ENCODE measurements around the gene NUP214.
"Not testable (repeated sequence)": the region's sequence is repeated elsewhere in the genome, so short reads cannot be mapped to it uniquely, and the experiment has no call there.

Gene NUP214

DNA sequence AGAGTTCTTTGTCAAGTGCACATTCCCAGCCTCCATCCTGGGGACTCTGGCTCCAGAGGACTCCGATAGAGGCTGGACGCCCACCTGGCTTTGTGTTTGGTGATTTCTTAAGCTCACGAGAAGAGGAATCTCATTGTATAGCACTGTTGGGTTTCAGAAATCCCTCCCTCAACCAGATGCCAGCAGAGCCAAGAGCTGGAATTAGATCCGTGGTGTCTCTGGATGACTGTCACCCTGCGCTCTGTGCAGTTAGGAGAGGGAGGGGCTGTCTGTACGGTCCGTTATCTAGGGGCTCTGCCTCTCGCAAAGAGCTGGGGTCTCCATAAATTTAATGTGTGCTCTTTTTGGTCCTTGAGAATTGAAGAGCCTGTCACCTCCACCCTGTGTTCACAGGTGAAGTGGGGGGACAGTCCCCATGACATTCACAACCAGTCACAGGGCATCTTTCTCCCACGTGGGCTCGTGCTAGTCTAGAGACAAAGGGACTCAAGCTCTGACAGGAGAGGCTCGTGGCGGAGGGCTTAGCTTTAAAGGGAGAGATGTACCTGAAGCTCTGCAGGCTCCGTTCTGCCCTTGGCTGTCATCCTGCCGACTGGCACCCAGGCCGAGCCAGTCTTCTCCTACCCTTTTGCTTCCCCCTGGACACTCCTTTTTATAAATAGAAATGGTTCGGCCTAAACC, 109.6 kb downstream of the NUP214 start:
- DNase-seq (ENCODE audit: low read depth), result no peak

DNA sequence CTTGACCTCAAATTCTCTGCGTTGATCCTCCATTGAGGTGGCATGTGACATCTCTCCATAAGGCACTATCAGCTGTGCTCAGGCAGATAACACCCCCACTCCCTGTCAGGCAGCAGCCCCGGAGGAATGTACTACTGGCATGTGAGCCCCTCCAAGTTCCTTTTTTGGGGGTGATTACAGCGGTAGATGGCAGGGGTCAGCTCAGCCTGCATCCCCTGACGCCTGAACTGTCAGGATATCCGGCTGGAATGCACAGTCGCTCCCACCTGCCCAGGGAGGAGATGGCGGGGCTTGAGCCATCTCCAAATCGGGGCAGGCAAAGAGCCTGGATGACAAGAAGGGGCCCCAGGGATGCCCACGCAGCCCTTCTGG, 110.1 kb downstream of the NUP214 start:
- no peak for DNase-seq (ENCODE audit: low read depth)

DNA sequence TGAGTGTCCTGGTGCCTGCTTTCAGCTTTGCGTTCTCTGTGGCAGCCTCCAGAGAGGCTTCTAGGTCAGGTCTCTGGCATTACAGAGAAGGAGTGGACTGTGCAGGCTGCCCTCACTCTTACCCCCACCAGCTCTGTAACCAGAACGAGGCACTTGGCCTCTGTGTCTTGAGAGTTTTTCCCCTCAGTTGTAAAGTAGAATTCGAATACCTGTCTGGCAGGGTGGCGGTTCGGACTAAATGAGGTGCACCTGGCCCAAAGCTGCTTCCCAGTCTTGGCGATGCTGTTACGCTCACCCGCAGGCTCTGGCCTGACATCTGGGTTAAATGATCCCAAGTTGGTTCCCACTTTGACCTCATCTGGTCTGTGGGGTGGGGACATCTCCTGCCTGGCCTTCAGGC, 110.8 kb downstream of the NUP214 start:
- DNase-seq (ENCODE audit: low read depth), result no peak

DNA sequence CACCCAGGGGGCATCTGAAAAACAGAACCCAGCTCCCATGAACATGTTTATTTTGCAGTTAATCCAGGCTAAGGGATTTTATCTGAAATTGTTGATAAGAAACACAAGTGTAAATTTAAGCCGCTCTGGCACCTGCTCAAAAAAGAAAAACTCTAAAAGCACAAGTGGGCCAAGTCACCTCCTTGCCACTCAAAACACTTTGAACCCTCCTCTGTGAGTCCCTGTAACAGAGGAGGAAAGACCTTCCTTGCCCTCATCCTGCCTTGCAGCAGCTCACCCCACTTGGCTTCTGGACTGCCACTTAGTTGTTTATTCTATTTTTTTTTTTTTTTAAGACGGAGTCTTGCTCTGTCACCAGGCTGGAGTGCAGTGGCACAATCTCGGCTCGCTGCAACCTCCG, 111.4 kb downstream of the NUP214 start:
- DNase-seq (ENCODE audit: low read depth), result no peak

DNA sequence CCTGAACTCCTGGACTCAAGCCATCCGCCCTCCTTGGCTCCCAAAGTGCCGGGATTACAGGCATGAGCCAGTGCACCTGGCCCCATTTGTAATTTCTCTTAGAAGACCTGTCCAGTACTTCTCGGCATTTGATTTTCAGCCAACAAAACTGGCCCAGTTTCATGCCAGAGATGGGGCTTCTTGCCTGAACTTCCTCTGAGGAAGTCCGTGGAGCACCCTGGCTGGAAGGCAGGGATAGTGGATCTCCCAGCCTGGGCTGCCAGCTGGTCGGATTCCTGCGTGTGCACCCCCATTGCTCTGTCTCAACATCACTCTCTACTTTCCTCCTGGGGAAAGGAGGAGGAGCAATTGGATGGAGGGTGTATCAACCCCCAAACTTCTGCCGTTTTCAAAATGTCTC, 111.9 kb downstream of the NUP214 start:
- no peak for DNase-seq (ENCODE audit: low read depth)

DNA sequence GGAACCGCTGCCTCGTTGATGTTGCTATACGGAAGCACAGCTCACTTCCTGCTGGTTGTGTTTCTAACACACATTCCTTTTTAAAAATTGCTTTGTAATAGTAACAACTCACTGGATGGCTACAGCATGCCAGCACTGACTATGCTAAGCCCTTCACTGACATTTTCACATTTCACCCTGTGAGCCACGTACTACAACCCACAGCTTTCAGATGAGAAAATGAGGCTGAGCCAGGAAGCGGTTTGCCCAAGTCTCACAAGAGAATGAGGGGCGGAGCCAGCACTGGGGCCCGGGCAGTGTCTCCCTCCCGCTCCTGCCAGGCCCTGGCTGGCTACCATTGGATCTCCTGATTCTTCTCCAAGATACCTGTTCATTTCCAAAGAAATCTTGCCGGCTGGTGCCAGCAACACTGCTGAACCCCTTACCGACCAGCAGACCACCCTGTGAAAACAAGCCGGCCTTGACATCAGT, 112.6 kb downstream of the NUP214 start:
- DNase-seq (ENCODE audit: low read depth), result peak; percentile 84

DNA sequence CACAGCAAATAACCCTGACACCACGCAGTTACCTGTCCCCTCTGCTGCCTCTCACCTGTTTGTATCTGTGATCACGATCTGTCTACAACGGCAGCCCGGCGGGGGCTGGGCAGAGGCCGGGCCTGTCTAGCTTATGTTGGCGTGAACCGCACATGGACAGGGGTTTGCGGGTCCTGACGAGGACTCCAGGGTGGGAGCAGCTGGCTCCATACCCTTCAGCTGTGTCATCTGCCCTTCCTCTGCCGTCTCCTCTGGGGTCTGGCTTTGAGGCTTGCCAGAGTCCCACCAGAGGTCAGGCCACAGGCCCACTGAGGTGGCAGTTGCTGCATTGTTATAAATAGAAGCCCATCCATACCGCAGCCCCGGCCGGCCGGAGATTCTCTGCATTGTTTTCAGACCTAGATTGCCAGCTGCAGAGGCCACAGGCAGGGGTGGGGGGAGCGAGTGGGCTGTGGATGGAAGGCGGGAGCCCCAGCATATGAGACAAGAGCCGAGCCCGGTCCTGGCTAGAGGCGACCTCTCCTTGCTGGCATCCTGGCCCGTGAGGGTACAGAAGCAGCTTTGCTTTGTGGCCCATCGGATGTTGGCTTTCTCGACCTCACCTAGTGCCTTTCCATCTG, 113.1 kb downstream of the NUP214 start:
- no peak for DNase-seq (ENCODE audit: low read depth)

DNA sequence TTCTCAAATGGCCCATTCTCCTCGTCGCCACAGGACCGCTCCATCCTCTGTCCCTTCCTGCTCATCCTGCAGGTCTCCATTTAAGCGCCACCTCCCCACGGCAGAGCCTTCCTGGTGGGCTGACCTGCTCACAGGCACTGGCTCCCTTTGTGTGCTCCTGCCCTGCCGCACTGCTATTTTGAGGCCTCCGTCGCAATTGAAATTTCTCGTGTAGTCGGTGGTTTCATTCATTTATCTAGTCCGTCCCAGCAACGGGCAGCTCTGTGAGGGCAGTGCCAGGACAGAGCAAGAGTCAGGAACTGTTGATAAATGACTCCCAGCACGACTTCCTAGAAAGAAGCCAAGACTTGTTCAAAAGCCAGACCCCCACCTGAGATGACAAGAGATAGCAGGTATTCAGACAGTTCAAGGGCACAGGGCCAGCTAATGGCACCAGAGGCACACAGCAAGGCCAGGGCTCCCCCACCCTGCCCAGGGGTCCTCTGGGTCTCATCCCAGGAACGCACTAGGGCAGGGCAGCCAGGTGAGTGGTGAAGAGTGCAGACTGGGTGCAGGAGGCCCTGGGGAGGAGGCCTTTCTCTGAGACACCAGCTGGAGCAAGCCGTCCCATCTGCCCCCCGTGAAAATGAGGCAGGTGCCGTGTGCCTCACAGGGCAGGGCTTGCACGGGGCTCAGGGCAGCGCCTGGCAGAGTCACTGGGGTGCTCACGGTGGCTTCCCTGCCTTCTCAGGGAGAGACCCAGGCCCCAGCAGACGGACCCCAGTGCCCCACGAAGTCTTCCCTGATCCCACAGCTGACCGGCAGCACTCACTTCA, 114.0 kb downstream of the NUP214 start:
- DNase-seq (ENCODE audit: low read depth), result no peak

DNA sequence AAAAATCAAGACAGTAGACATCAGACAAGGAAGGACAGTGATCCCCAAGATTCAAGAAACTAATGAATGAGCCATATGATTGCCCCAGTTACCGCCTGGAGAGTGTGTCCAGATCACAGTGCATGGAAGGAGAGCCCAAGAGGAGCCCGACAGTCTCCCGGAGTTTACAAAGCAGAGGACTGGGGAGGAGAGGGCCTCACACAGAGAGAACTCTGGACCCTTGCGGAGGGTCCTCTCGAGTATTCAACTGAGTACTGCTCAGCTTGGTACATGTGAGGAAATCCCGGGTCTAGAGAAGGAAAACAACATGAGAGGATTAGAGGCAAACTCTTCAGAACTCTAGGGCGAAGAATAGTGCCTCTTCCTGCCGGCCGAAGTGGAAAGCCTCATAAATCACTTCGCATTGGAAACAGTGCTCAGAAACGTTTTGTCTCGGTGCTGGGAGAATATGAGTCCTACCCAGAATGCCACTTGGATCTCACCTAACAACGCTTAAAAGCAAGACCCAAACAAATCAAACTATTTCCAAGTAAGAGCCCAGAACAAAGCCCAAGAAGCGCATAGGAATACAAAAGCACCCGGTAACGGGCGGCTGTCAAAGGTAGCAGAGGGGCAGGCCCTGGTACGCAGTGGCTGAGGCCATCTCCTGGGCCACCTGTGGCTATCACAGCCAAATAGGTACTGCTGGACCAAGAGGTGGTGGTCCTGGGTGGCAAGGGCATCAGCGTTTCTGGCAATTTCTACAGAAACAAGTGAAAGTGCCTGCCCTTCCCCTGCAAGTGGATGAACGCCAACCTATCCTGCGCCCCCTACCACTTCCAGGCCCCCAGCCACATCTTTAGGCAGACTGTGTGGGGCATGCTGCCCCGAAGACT, 114.9 kb downstream of the NUP214 start:
- DNase-seq (ENCODE audit: low read depth), result no peak

DNA sequence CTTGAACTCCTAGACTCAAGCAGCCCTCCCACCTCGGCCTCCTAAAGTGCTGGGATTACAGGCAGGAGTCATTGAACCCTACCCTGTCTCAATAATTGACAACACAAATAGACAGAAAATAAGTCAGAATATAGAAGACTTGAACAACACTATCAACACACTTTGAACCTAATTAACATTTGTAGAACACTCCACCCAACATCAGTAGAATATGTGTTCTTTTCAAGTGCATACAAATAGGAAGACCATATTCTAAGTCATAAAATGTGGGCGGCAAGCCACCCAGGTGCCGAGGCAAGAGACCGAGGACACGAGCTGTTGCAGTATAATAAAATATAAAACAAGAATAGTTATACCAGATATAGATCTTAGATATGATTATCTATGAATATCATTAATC, 118.9 kb downstream of the NUP214 start:
- DNase-seq (ENCODE audit: low read depth), result not testable (repeated sequence)

DNA sequence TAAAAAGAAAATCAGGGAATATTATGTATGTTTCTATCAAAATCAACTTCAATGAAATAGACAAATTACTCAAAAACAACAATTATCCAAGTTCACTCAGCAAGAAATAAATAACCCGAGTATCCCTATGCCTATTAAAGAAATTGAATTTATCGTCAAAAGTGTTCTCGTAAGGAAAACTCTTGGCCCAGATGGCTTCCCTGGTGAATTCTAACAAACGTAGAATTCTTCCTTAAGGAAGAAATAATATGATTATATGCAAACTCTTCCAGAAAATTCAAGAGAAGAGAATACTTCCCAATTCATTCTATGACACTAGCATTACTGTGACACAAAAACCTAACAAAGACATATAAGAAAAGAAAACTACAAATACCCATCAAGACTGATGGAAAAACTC, 121.2 kb downstream of the NUP214 start:
- DNase-seq (ENCODE audit: low read depth), result no peak

DNA sequence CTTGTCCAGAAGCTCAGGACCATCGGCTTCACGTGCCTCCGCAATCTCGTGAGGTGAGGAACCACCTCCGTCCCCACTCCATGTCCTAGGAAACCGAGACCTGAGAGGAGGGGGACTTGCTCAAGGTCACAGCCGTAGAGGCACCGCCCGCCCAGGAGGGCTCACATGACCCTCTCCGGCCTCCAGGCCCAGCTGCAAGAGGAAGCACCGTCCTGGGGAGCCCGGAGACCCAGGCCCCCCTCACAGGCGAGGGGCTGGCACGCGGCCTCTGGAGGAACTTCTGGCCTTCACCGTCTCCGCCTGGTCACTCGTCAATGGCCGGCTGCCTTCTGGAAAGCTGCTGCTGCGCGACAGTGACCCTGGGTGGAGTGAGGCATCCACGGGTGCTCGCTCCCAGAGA, 126.7 kb downstream of the NUP214 start:
- DNase-seq (ENCODE audit: low read depth), result no peak

DNA sequence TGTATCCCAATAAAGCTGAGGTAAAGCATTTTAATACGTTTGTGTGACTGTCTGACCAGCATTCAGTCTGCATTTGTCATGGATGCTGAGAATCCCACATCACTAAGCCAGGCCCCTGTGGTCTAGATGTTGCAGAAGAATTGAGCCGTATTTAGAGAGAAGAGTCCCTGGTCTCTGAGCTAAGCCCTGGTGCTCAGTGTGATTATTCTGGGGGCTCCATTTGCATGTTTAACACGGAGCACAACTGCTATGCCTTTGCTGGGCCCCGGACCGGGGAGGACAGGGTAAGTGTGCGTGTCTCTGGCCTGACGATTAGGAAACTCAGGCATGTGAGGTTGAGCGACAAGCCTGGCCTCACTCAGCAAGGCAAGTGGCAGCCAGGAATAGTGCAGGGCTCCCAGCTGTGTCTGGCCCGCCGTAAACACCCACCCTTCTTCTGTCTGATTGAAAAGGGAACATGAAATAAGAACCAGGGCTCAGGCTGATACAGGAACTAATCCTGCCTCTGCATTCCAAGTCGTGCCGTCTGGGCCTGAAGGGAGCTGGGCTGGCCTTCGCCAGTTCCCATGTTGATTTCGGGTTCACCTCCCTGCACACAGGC, 128.6 kb downstream of the NUP214 start:
- DNase-seq (ENCODE audit: low read depth), result no peak

DNA sequence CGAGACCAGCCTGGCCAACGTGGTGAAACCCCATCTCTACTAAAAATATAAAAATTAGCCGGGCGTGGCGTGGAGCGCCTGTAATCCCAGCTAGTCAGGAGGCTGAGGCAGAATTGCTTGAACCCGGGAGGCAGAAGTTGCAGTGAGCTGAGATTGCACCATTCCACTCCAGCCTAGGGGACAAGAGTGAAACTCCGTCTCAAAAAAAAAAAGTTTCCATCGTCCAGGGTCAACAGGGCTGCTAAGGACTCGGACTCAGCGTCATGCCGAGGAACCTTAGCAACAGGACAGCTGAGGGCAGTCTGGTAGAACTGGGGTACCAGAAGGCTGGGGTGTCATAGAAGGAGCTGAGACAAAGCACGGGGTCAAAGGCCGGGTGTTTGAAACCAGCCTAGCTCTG, 129.2 kb downstream of the NUP214 start:
- DNase-seq (ENCODE audit: low read depth), result no peak

DNA sequence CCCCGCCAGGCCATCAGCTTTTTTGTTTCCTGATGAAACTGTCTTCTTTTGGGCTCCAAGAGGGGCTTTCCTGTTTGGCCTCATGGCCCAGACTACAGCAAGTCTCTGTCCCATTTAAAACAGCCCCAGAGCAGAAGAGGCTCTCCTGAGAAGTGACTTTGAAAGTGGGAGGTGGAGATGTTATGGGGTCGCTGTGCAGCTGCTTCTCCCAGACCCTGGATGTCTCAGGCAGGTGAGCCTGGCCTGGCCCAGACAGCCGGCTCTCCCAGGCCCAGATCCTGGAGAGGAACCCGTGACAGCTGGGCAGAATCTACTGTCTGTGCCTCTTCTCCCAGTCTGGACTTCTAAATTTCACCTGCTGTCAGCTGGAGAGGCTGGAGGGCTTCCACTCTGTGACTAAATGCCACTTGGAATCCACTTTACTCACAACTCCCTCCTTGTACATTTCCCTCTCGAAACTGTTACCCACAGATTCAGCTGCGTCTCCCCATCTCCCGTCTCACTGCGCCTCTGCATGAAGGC, 130.4 kb downstream of the NUP214 start:
- DNase-seq (ENCODE audit: low read depth), result no peak

DNA sequence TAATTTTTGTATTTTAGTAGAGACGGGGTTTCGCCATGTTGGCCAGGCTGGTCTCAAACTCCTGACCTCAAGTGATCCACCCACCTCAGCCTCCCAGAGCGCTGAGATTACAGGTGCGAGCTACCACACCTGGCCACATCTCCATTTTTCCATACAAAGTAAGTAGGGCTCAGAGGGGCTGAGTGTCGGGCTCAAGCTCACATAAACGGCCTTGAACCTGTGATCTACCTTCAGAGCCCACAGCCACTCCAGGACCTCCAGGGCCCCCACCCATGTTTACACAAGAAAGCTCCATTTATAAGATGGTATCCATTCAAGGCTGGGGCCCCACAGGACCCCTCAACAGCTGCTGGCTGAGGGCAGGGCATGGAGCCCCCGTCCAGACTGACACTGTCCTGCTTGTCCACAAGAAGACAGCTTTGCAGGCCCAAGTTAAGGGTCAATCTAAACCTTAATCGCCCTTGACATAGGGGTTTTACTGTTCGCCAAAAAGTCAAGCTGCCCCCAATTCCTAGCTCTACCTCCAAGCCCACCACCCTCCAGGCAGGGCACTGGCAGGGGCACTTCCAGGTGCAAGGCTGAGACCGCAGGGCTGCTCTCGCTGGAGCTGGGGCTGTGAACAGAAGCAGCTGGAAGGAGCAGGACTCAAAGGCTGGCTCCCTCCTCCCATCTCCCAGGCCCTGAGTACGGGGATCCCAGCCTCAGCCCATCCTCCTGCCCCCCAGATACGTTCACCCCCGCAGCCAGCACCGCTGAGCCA, 132.1 kb downstream of the NUP214 start:
- no peak for DNase-seq (ENCODE audit: low read depth)

DNA sequence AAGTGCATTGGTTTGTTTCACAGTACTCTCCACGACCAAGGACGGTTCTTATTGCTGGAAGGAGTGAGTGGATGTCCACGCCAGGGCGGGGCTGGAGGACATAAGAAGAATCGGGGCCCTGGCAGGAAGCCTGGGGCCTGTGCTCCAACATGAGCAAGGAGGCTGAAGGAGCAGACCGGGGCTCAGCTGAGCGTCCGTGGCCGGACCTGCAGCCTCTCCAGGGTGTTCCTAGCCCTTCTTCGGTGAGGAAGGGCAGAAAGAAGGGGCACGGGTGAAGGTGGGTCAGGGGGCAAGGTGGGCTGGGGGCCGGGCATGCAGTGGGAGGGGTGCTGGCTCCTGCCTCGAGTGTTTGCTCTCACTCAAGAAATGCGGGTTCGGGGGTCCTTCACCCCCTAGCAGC, 132.8 kb downstream of the NUP214 start:
- DNase-seq (ENCODE audit: low read depth), result no peak

DNA sequence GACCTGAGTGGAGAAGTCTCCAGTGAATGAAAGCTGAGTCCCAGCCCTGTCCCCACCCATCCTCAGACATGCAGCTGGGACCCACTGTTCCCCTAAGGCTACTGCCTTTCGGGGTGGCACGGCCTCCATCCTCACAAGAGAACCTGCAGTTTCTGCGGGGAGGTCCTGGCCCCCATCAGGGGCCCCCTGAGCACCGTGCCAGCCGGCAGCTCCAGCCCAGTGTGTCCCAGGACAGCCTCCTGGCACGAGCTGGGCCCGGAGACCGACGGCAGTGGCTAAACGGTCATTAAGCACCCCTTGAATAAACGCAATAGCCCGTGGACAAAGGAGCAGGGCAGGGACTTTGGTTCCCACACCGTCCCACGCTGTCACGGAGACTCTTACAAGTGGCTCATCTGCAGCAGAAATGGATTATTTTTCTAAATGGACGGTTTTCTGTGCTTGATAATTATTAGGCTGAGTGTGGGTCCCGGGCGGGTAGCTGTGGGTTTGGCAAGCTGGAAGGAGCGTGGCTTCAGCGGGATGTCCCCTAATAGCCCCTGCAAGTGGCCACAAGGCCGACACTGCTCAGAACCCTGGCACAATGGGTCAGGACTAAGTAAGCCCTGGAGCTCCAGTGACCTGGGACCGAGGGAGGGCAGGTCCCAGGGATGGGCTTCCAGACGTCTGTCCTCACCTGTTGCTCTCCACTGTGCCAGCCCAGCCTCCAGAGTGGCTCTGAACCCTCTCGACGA, 133.5 kb downstream of the NUP214 start:
- DNase-seq (ENCODE audit: low read depth), result no peak

DNA sequence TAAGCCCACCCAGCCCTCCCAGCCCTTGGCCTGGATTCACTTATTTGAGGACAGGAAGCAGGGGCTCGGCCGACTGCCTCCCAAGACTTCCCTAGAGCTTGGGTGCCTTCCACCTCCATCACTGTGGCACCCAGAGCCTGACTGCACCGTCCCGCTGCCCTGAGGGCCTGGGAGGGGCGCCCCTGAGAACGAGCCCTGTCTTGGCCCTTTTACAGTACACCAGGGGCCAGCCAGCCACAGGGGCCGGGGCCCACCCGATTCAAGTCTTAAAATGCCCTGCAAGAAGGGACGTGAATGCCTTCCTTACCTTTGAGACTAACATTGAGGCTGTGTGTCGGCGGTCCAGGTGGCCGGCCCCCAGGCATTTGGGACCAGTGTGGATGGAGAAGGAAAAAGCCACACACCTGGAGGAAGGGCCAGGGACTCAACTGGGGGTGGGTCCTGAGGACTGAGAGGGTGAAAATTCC, 134.1 kb downstream of the NUP214 start:
- no peak for DNase-seq (ENCODE audit: low read depth)

Data from activated T-cell treated with anti-CD3 and anti-CD28 coated beads for 48 hours (primary cell).